NCI-H526 treated with DMSO at 0.1 percent for 48 hours (cell line): ENCODE data around the gene PARP11.
"Not testable (repeated sequence)": the region's sequence is repeated elsewhere in the genome, so short reads cannot be mapped to it uniquely, and the experiment has no call there.

Experiments
- DNase-seq: peaks from one replicate; lab custom pipeline; 2025; lab: John Stamatoyannopoulos, UW

PARP11 gene

GRCh38 chr12:3882896-3883564 lies 9.8 kb upstream of the PARP11 start:
- no peak for DNase-seq

GRCh38 chr12:3882406-3882805 lies 9.2 kb upstream of the PARP11 start:
- DNase-seq = no peak

GRCh38 chr12:3881281-3881950 lies 8.2 kb upstream of the PARP11 start:
- DNase-seq = no peak

- no peak for DNase-seq
Observed at GRCh38 chr12:3879846-3880245, 6.6 kb upstream of the PARP11 start.

GRCh38 chr12:3871356-3871755 lies 1.8 kb downstream of the PARP11 start:
- DNase-seq = no peak

GRCh38 chr12:3869865-3870264 lies 3.3 kb downstream of the PARP11 start:
- DNase-seq = no peak

GRCh38 chr12:3869433-3869832 lies 3.8 kb downstream of the PARP11 start:
- DNase-seq = no peak

GRCh38 chr12:3863756-3864155 lies 9.4 kb downstream of the PARP11 start:
- no peak for DNase-seq

GRCh38 chr12:3842517-3842916 lies 30.7 kb downstream of the PARP11 start:
- DNase-seq = no peak

- DNase-seq = no peak
Observed at GRCh38 chr12:3841783-3842182, 31.4 kb downstream of the PARP11 start.

GRCh38 chr12:3840833-3841232 lies 32.4 kb downstream of the PARP11 start:
- not testable (repeated sequence) for DNase-seq

GRCh38 chr12:3839745-3840144 lies 33.5 kb downstream of the PARP11 start:
- not testable (repeated sequence) for DNase-seq

GRCh38 chr12:3838701-3839548 lies 34.3 kb downstream of the PARP11 start:
- not testable (repeated sequence) for DNase-seq

GRCh38 chr12:3838076-3838475 lies 35.1 kb downstream of the PARP11 start:
- DNase-seq = no peak

GRCh38 chr12:3837049-3837448 lies 36.1 kb downstream of the PARP11 start:
- no peak for DNase-seq

- DNase-seq = no peak
Observed at GRCh38 chr12:3836641-3837040, 36.6 kb downstream of the PARP11 start.

- DNase-seq = no peak
Observed at GRCh38 chr12:3835914-3836313, 37.3 kb downstream of the PARP11 start.

- DNase-seq = no peak
Observed at GRCh38 chr12:3834774-3835173, 38.4 kb downstream of the PARP11 start.

- no peak for DNase-seq
Observed at GRCh38 chr12:3833670-3834310, 39.4 kb downstream of the PARP11 start.

- no peak for DNase-seq
Observed at GRCh38 chr12:3832738-3833137, 40.5 kb downstream of the PARP11 start.

GRCh38 chr12:3828888-3829287 lies 44.3 kb downstream of the PARP11 start:
- no peak for DNase-seq

- DNase-seq = no peak
Observed at GRCh38 chr12:3827301-3828000, 45.7 kb downstream of the PARP11 start.
